Mesenchymal stem cell (in vitro differentiated cells and primary cell): ENCODE results near the gene C1QTNF7.

ENCODE experiments used
- DNase-seq: peaks from one replicate; pipeline ENCODE4 v3.0.0-alpha.2; 2013
- H2AFZ ChIP-seq: one replicate; pipeline ENCODE4 v1.6.1; 2013; ENCODE audit warnings: low read depth, mild to moderate bottlenecking, control low read depth, inconsistent platforms, low read length, moderate library complexity
- H2AK5ac ChIP-seq: 2 replicates; pipeline ENCODE4 v1.6.1; 2013; ENCODE audit warnings: low read length, moderate library complexity, mild to moderate bottlenecking, inconsistent platforms; ENCODE audit not compliant: severe bottlenecking
- H2BK120ac ChIP-seq: one replicate; pipeline ENCODE4 v1.6.1; 2013; ENCODE audit warnings: low read depth, mild to moderate bottlenecking, inconsistent platforms, low read length, moderate library complexity
- H2BK12ac ChIP-seq, 2 experiments: one replicate each; pipeline ENCODE4 v1.6.1; 2013; ENCODE audit warnings: inconsistent platforms in 2 of 2, low read length in 2 of 2, mild to moderate bottlenecking in 2 of 2, moderate library complexity in 2 of 2, control low read depth in 1 of 2
- H2BK15ac ChIP-seq: one replicate; pipeline ENCODE4 v1.6.1; 2013; ENCODE audit warnings: mild to moderate bottlenecking, low read depth, inconsistent platforms; ENCODE audit not compliant: poor library complexity, severe bottlenecking
- H2BK5ac ChIP-seq: 2 replicates; pipeline ENCODE4 v1.6.1; 2013; ENCODE audit warnings: low read depth, mild to moderate bottlenecking, low read length, control low read depth, inconsistent platforms; ENCODE audit not compliant: poor library complexity, severe bottlenecking
- H3K14ac ChIP-seq, 2 experiments: one replicate each; pipeline ENCODE4 v1.6.1; 2013; ENCODE audit warnings: inconsistent platforms in 2 of 2, low read length in 2 of 2, control low read depth in 1 of 2, mild to moderate bottlenecking in 1 of 2, moderate library complexity in 1 of 2
- H3K18ac ChIP-seq, 2 experiments: one replicate each; pipeline ENCODE4 v1.6.1; 2013; ENCODE audit warnings: inconsistent platforms in 2 of 2, low read length in 2 of 2, control low read depth in 1 of 2, low read depth in 1 of 2, mild to moderate bottlenecking in 1 of 2
- H3K23ac ChIP-seq, 2 experiments: one replicate each; pipeline ENCODE4 v1.6.1; 2013; ENCODE audit warnings: inconsistent platforms in 2 of 2, low read length in 2 of 2, mild to moderate bottlenecking in 2 of 2, moderate library complexity in 2 of 2, control low read depth in 1 of 2
- H3K27ac ChIP-seq: 2 replicates; pipeline ENCODE4 v1.5.1; 2013; ENCODE audit warnings: mild to moderate bottlenecking, moderate library complexity, low read length, control low read depth, inconsistent platforms; ENCODE audit not compliant: poor library complexity, severe bottlenecking
- H3K27me3 ChIP-seq, 2 experiments: 2 replicates each; pipeline versions ENCODE4 v1.6.1 to v1.7.0; 2013; ENCODE audit warnings: low read length in 2 of 2, mild to moderate bottlenecking in 2 of 2, moderate library complexity in 2 of 2, control low read depth in 1 of 2, inconsistent platforms in 1 of 2; ENCODE audit not compliant: control insufficient read depth in 1 of 2, insufficient read depth in 1 of 2
- H3K36me3 ChIP-seq, 2 experiments: 2 replicates each; pipeline versions ENCODE4 v1.6.1 to v1.7.0; 2013; ENCODE audit warnings: low read length in 2 of 2, control low read depth in 1 of 2, inconsistent platforms in 1 of 2, low read depth in 1 of 2, mild to moderate bottlenecking in 1 of 2; ENCODE audit not compliant: insufficient read depth in 2 of 2, control insufficient read depth in 1 of 2
- H3K4ac ChIP-seq, 2 experiments: one replicate each; pipeline ENCODE4 v1.6.1; 2013; ENCODE audit warnings: inconsistent platforms in 2 of 2, low read length in 2 of 2, mild to moderate bottlenecking in 2 of 2, moderate library complexity in 2 of 2, control low read depth in 1 of 2, low read depth in 1 of 2
- H3K4me1 ChIP-seq: 2 replicates; pipeline ENCODE4 v1.6.1; 2013; ENCODE audit warnings: low read depth, low read length, control low read depth; ENCODE audit not compliant: control insufficient read depth, insufficient read depth
- H3K4me2 ChIP-seq: 2 replicates; pipeline ENCODE4 v1.6.1; 2013; ENCODE audit warnings: low read length, mild to moderate bottlenecking, inconsistent platforms; ENCODE audit not compliant: poor library complexity, severe bottlenecking
- H3K4me3 ChIP-seq, 2 experiments: 2 replicates each; pipeline versions ENCODE4 v1.5.1 to v1.7.0; 2013; ENCODE audit warnings: low read length in 2 of 2, mild to moderate bottlenecking in 2 of 2, control low read depth in 1 of 2, low read depth in 1 of 2; ENCODE audit not compliant: insufficient read depth in 1 of 2
- H3K79me1 ChIP-seq: replicated peaks from 2 replicates; pipeline ENCODE4 v1.6.1; 2013; ENCODE audit warnings: mild to moderate bottlenecking, control low read depth, low read length, inconsistent platforms; ENCODE audit not compliant: poor library complexity, severe bottlenecking
- H3K9ac ChIP-seq: 2 replicates; pipeline ENCODE4 v1.7.0; 2013; ENCODE audit warnings: mild to moderate bottlenecking, low read length, moderate library complexity
- H3K9me3 ChIP-seq: 2 replicates; pipeline ENCODE4 v1.7.0; 2013; ENCODE audit warnings: mild to moderate bottlenecking, low read length; ENCODE audit not compliant: control insufficient read depth
- H4K8ac ChIP-seq: one replicate; pipeline ENCODE4 v1.6.1; 2013; ENCODE audit warnings: inconsistent platforms, mild to moderate bottlenecking, low read length, moderate library complexity
- H4K91ac ChIP-seq: one replicate; pipeline ENCODE4 v1.6.1; 2013; ENCODE audit warnings: mild to moderate bottlenecking, low read length, inconsistent platforms
- WGBS: methylation state at CpG from one replicate; pipeline ENCODE4 v1.1.7; 2013; ENCODE audit warnings: mixed read lengths; 5-methylcytosine and 5-hydroxymethylcytosine counted together

C1QTNF7 gene

DNA sequence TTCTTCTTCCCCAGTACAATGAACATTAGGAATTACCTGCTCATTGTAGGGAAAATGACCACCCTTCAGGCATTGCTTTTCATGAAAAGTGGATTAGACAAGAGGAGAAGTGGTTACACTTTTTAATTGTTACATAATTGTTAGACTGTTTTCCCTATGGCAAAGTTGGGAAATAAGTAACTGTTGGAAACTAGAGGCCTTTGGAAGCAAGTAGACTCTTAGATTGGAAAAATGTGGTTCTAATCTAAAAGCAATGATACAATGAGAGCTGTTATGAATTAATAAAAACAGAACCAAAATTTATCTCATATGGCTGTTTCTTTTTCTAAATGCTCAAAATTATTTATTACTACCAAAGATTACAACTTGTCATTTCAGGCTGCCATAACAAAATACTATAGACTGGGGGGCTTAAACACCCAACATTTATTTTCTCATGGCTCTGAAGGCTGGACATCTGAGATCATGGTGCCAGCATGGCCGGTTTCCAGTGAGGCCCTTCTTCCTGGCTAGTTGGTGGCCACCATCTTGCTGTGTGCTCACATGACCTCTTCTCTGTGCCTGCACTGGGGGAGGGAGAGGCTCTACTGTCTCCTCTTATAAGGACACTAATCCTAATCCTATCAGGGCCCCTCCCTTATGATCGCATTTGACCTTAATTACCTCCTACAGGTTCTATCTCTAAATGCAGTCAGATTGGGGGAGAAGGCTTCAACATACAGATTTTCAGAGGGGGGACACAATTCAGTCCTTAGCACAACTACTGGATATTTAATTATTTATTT is 54.3 kb downstream of the C1QTNF7 start:
- Histone ChIP-seq H3K18ac (no peak overlapping the region), H2AFZ (no peak overlapping the region), H3K4me1 (peaks cover 2% of the 10 kb centered on the region), H3K9me3 (peaks cover 18% of the 10 kb centered on the region), H4K8ac (no peak overlapping the region), H2BK5ac (no peak overlapping the region), H3K9ac (no peak overlapping the region), H3K36me3 (peaks cover 3 to 46% of the 10 kb centered on the region in 2 experiments), H3K14ac (no peak overlapping the region), H3K27me3 (no peaks in the 10 kb centered on the region), H2AK5ac (no peak overlapping the region), H4K91ac (no peak overlapping the region), H2BK120ac (no peak overlapping the region), H3K79me1 (peaks cover 25% of the 10 kb centered on the region), H2BK15ac (no peak overlapping the region), H3K4me2 (no peak overlapping the region), H3K23ac (no peak overlapping the region), H3K4ac (no peak overlapping the region), H3K4me3 (no peak overlapping the region), H3K27ac (no peak overlapping the region), H2BK12ac (peak overlapping the region in 1 of 2 experiments; percentile 45)
- WGBS = 85% methylated on average over 1 of the region's 2 CpGs
- no peak for DNase-seq

DNA sequence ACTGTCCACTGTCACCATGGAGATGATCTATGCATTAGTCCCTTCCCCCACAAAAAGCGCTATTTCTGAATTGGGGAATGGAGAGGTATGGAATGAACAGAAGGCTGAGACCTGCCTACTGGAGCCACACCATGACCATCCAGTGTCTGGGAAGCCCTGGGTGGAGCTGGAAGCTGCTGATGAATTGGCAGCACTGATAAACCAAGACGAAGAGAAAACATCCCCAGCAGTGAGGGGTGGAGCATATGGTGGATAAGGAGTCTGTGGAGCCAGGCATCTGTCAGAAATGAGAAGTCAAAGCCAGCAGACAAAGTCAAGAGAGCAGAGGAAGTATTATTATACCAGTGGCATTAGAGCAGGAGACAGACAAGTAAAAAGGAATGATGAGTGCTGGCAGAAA is 55.0 kb downstream of the C1QTNF7 start:
- Histone ChIP-seq H4K91ac (no peak overlapping the region), H3K79me1 (peaks cover 25% of the 10 kb centered on the region), H2BK120ac (no peak overlapping the region), H3K9me3 (peaks cover 22% of the 10 kb centered on the region), H3K27ac (no peak overlapping the region), H2BK15ac (no peak overlapping the region), H3K4me1 (peaks cover 2% of the 10 kb centered on the region), H2BK12ac (no peak overlapping the region), H2BK5ac (no peak overlapping the region), H2AFZ (no peak overlapping the region), H3K23ac (no peak overlapping the region), H3K36me3 (peaks cover 3 to 46% of the 10 kb centered on the region in 2 experiments), H3K27me3 (no peaks in the 10 kb centered on the region), H3K9ac (no peak overlapping the region), H3K14ac (no peak overlapping the region), H3K4ac (no peak overlapping the region), H2AK5ac (no peak overlapping the region), H3K4me2 (no peak overlapping the region), H3K18ac (no peak overlapping the region), H3K4me3 (no peak overlapping the region), H4K8ac (no peak overlapping the region)
- no peak for DNase-seq
- WGBS = 61% methylated on average over 2 of the region's 2 CpGs

DNA sequence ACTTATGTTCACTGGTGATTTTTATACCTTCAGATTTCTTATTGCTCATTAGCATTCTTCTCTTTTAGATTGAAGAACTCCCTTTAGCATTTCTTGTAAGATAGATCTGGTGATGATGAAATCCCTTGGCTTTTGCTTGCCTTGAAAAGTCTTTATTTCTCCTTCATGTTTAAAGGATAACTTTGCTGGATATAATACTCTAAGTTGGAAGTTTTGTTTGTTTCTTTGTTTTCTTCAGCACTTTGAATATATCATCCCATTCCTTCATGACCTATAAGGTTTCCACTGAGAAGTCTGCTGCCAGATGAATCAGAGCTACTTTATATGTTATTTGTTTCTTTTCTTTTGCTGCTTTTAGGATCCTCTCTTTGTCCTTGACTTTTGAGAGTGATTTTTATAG is 60.3 kb downstream of the C1QTNF7 start:
- Histone ChIP-seq H3K9ac (no peak overlapping the region), H3K4me3 (no peak overlapping the region), H2AK5ac (no peak overlapping the region), H4K8ac (no peak overlapping the region), H3K36me3 (peaks cover 3 to 30% of the 10 kb centered on the region in 2 experiments), H3K4me2 (no peak overlapping the region), H2BK5ac (no peak overlapping the region), H3K79me1 (peaks cover 19% of the 10 kb centered on the region), H3K23ac (no peak overlapping the region), H3K27me3 (no peaks in the 10 kb centered on the region), H2BK120ac (no peak overlapping the region), H4K91ac (no peak overlapping the region), H3K4me1 (no peaks in the 10 kb centered on the region), H2BK15ac (no peak overlapping the region), H3K9me3 (peaks cover 32% of the 10 kb centered on the region), H3K14ac (no peak overlapping the region), H3K18ac (no peak overlapping the region), H2AFZ (no peak overlapping the region), H3K27ac (no peak overlapping the region), H2BK12ac (no peak overlapping the region), H3K4ac (no peak overlapping the region)
- DNase-seq = no peak

DNA sequence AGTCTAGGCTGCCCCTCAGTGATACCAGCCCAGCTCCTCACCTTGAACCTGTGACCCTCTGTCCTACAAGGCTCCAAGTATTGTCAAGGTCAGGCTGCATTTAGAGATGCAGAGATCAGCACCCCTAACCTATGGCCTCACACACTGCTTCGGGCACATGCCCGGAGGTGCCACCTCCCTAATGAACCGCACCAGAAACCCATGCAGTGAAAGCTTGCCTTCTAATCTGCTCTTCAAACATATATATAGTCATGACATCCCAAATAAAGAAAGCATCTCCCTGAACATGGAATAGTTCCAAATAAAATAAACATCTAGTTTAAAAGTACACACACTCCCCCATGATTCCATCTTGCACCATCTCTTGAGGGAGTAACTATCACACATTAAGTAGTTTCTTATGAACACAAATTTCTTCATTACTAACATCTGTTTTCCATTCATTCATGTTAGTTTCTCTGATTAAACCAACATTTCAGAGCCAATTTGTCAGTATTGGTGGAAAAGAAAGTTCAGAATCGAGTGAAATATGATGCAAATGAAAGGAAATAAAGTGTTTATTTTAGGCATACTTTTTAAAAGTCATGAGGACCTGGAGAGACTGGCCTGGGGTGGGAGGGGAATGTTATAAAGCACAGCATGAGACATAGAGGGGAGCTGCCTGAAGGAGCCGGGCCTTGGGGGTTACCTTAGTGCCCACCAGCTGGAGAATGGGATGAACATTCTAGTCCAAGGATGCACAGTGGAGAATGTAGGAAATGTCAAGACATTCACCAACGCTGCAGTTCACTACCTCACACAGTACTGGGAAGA is 61.0 kb downstream of the C1QTNF7 start:
- peaks cover 32% of the 10 kb centered on the region for H3K9me3 ChIP-seq
- peak overlapping the region in 1 of 2 experiments; percentile 26 for H3K4ac ChIP-seq
- no peak overlapping the region for H2BK15ac ChIP-seq
- H3K4me3 ChIP-seq = peak overlapping the region in 1 of 2 experiments; percentile 53
- H3K36me3 ChIP-seq = peaks cover 3 to 23% of the 10 kb centered on the region in 2 experiments
- H3K18ac ChIP-seq = peak overlapping the region in 1 of 2 experiments; percentile 73
- peak overlapping the region; percentile 47 for H3K9ac ChIP-seq
- no peak overlapping the region for H3K14ac ChIP-seq
- H2AK5ac ChIP-seq = no peak overlapping the region
- no peak overlapping the region for H4K91ac ChIP-seq
- no peak overlapping the region for H3K23ac ChIP-seq
- H3K27ac ChIP-seq = no peak overlapping the region
- H3K4me1 ChIP-seq = no peaks in the 10 kb centered on the region
- H3K4me2 ChIP-seq = no peak overlapping the region
- peaks cover 19% of the 10 kb centered on the region for H3K79me1 ChIP-seq
- H2BK12ac ChIP-seq = no peak overlapping the region
- peak; percentile 48 for DNase-seq
- no peaks in the 10 kb centered on the region for H3K27me3 ChIP-seq
- WGBS = 87% methylated on average over 5 of the region's 6 CpGs
- no peak overlapping the region for H2BK5ac ChIP-seq
- H2BK120ac ChIP-seq = no peak overlapping the region
- H2AFZ ChIP-seq = no peak overlapping the region
- no peak overlapping the region for H4K8ac ChIP-seq
